Rectal smooth muscle tissue (tissue), 1 donor: ENCODE data around the gene KAZN.

Experiments
- H3K27ac ChIP-seq: one replicate; pipeline ENCODE4 v1.7.0; 2013; ENCODE audit warnings: low read depth, low read length, inconsistent platforms
- H3K27me3 ChIP-seq: one replicate; pipeline ENCODE4 v1.7.0; 2013; ENCODE audit warnings: low read length; ENCODE audit not compliant: control insufficient read depth, insufficient read depth
- H3K36me3 ChIP-seq: one replicate; pipeline ENCODE4 v1.7.0; 2013; ENCODE audit warnings: low read length; ENCODE audit not compliant: control insufficient read depth, insufficient read depth
- H3K4me1 ChIP-seq: one replicate; pipeline ENCODE4 v1.7.0; 2013; ENCODE audit warnings: low read length; ENCODE audit not compliant: control insufficient read depth, insufficient read depth
- H3K4me3 ChIP-seq: one replicate; pipeline ENCODE4 v1.7.0; 2013; ENCODE audit warnings: low read length
- H3K9ac ChIP-seq: one replicate; pipeline ENCODE4 v1.7.0; 2013; ENCODE audit warnings: low read length

Gene KAZN

GRCh38 chr1:14696761-14697160 is 98.3 kb downstream of the KAZN start:
- no peaks in the 10 kb centered on the region for H3K4me1 ChIP-seq
- no peak overlapping the region for H3K4me3 ChIP-seq
- no peaks in the 10 kb centered on the region for H3K27me3 ChIP-seq
- H3K36me3 ChIP-seq: no peaks in the 10 kb centered on the region
- no peak overlapping the region for H3K9ac ChIP-seq
- H3K27ac ChIP-seq: no peak overlapping the region

GRCh38 chr1:14697353-14697752 is 98.9 kb downstream of the KAZN start:
- Histone ChIP-seq H3K9ac (no peak overlapping the region), H3K36me3 (no peaks in the 10 kb centered on the region), H3K27me3 (no peaks in the 10 kb centered on the region), H3K4me1 (no peaks in the 10 kb centered on the region), H3K27ac (no peak overlapping the region), H3K4me3 (no peak overlapping the region)

- no peaks in the 10 kb centered on the region for H3K36me3 ChIP-seq
- no peak overlapping the region for H3K4me3 ChIP-seq
- H3K4me1 ChIP-seq: no peaks in the 10 kb centered on the region
- H3K9ac ChIP-seq: no peak overlapping the region
- H3K27me3 ChIP-seq: no peaks in the 10 kb centered on the region
- H3K27ac ChIP-seq: no peak overlapping the region
These were observed 99.8 kb downstream of the KAZN start for GRCh38 chr1:14698314-14698713.

- H3K27ac ChIP-seq: no peak overlapping the region
- no peak overlapping the region for H3K9ac ChIP-seq
- no peak overlapping the region for H3K4me3 ChIP-seq
- no peaks in the 10 kb centered on the region for H3K4me1 ChIP-seq
- no peaks in the 10 kb centered on the region for H3K27me3 ChIP-seq
- no peaks in the 10 kb centered on the region for H3K36me3 ChIP-seq
These were observed 101.1 kb downstream of the KAZN start for GRCh38 chr1:14699620-14700019.

- Histone ChIP-seq H3K27me3 (no peaks in the 10 kb centered on the region), H3K4me1 (no peaks in the 10 kb centered on the region), H3K9ac (no peak overlapping the region), H3K36me3 (no peaks in the 10 kb centered on the region), H3K4me3 (no peak overlapping the region), H3K27ac (no peak overlapping the region)
These were observed 106.4 kb downstream of the KAZN start for GRCh38 chr1:14704846-14705245.

GRCh38 chr1:14705824-14706223 is 107.3 kb downstream of the KAZN start:
- Histone ChIP-seq H3K4me3 (no peak overlapping the region), H3K9ac (no peak overlapping the region), H3K36me3 (no peaks in the 10 kb centered on the region), H3K27ac (no peak overlapping the region), H3K4me1 (no peaks in the 10 kb centered on the region), H3K27me3 (no peaks in the 10 kb centered on the region)

- Histone ChIP-seq H3K9ac (no peak overlapping the region), H3K36me3 (no peaks in the 10 kb centered on the region), H3K4me3 (no peak overlapping the region), H3K27ac (no peak overlapping the region), H3K4me1 (no peaks in the 10 kb centered on the region), H3K27me3 (no peaks in the 10 kb centered on the region)
These were observed 108.1 kb downstream of the KAZN start for GRCh38 chr1:14706631-14707030.

- Histone ChIP-seq H3K27ac (no peak overlapping the region), H3K36me3 (no peaks in the 10 kb centered on the region), H3K4me3 (no peak overlapping the region), H3K9ac (no peak overlapping the region), H3K27me3 (no peaks in the 10 kb centered on the region), H3K4me1 (no peaks in the 10 kb centered on the region)
These were observed 109.3 kb downstream of the KAZN start for GRCh38 chr1:14707531-14708445.

GRCh38 chr1:14710331-14710730 is 111.8 kb downstream of the KAZN start:
- no peaks in the 10 kb centered on the region for H3K36me3 ChIP-seq
- no peak overlapping the region for H3K4me3 ChIP-seq
- H3K9ac ChIP-seq: no peak overlapping the region
- no peaks in the 10 kb centered on the region for H3K27me3 ChIP-seq
- H3K4me1 ChIP-seq: no peaks in the 10 kb centered on the region
- H3K27ac ChIP-seq: no peak overlapping the region

GRCh38 chr1:14712136-14712535 is 113.7 kb downstream of the KAZN start:
- no peaks in the 10 kb centered on the region for H3K4me1 ChIP-seq
- no peak overlapping the region for H3K4me3 ChIP-seq
- no peaks in the 10 kb centered on the region for H3K27me3 ChIP-seq
- no peak overlapping the region for H3K9ac ChIP-seq
- no peak overlapping the region for H3K27ac ChIP-seq
- H3K36me3 ChIP-seq: no peaks in the 10 kb centered on the region

- H3K27ac ChIP-seq: no peak overlapping the region
- no peaks in the 10 kb centered on the region for H3K36me3 ChIP-seq
- no peak overlapping the region for H3K4me3 ChIP-seq
- H3K9ac ChIP-seq: no peak overlapping the region
- no peaks in the 10 kb centered on the region for H3K4me1 ChIP-seq
- H3K27me3 ChIP-seq: no peaks in the 10 kb centered on the region
These were observed 114.6 kb downstream of the KAZN start for GRCh38 chr1:14713077-14713476.

GRCh38 chr1:14715266-14715665 is 116.8 kb downstream of the KAZN start:
- H3K36me3 ChIP-seq: no peaks in the 10 kb centered on the region
- H3K4me1 ChIP-seq: no peaks in the 10 kb centered on the region
- H3K27me3 ChIP-seq: no peaks in the 10 kb centered on the region
- H3K27ac ChIP-seq: no peak overlapping the region
- H3K9ac ChIP-seq: no peak overlapping the region
- H3K4me3 ChIP-seq: no peak overlapping the region

GRCh38 chr1:14715802-14716201 is 117.3 kb downstream of the KAZN start:
- Histone ChIP-seq H3K4me3 (no peak overlapping the region), H3K27ac (no peak overlapping the region), H3K27me3 (no peaks in the 10 kb centered on the region), H3K4me1 (no peaks in the 10 kb centered on the region), H3K36me3 (no peaks in the 10 kb centered on the region), H3K9ac (no peak overlapping the region)
